MCF 10A (cell line): Measurements from ENCODE around the gene PPFIA2. TPM values are rescaled to one million over a fixed set of nuclear protein-coding genes. Genes with fewer than 3 reads are reported as not detected.

Experiments used
- BruUV-seq: library from RNA; stranded (reverse); fragments of 400-500 nt; replicated peaks from 2 replicates; lab custom pipeline; 2021; lab: Mats Ljungman, UMichigan
- CTCF ChIA-PET: fragments of 300-600 bp; sonication (Branson Sonifier 250); formaldehyde crosslinking; extraction: SDS; loops from one replicate; lab custom pipeline; 2021; ENCODE audit warnings: antibody characterized with exemption, inconsistent platforms; lab: Yijun Ruan, JAX
- POLR2A ChIA-PET: fragments of 300-600, 350-650 bp; sonication (Branson Sonifier 250); formaldehyde crosslinking; extraction: SDS; loops from one replicate; lab custom pipeline; 2020; ENCODE audit warnings: antibody characterized with exemption, inconsistent platforms; lab: Yijun Ruan, JAX
- DNase-seq: peaks from one replicate; pipeline ENCODE4 v3.0.0-alpha.2; 2018; ENCODE audit not compliant: unreplicated experiment
- H3K27ac Mint-ChIP-seq: one replicate; pipeline ENCODE4 v1.8.0; 2022; ENCODE audit warnings: mild to moderate bottlenecking, low read depth, mixed read lengths; ENCODE audit not compliant: unreplicated experiment
- H3K27me3 Mint-ChIP-seq: one replicate; pipeline ENCODE4 v1.8.0; 2022; ENCODE audit warnings: mixed read lengths; ENCODE audit not compliant: insufficient read depth, unreplicated experiment
- H3K36me3 Mint-ChIP-seq: one replicate; pipeline ENCODE4 v1.8.0; 2022; ENCODE audit warnings: mild to moderate bottlenecking, moderate library complexity, mixed read lengths; ENCODE audit not compliant: insufficient read depth, unreplicated experiment
- H3K4me1 Mint-ChIP-seq: one replicate; pipeline ENCODE4 v1.8.0; 2022; ENCODE audit warnings: mixed read lengths; ENCODE audit not compliant: insufficient read depth, unreplicated experiment
- H3K4me3 Mint-ChIP-seq: one replicate; pipeline ENCODE4 v1.8.0; 2022; ENCODE audit warnings: mild to moderate bottlenecking, moderate library complexity, mixed read lengths; ENCODE audit not compliant: unreplicated experiment
- H3K9me3 Mint-ChIP-seq: one replicate; pipeline ENCODE4 v1.8.0; 2022; ENCODE audit warnings: mixed read lengths; ENCODE audit not compliant: unreplicated experiment
- intact Hi-C: fragments of 100-400 bp; cut with micrococcal nuclease; formaldehyde crosslinking; loops from 2 replicates; pipeline ENCODE4 v1.14.1; 2022
- total RNA-seq: library from RNA; stranded (reverse); gene quantifications from 2 replicates; pipeline ENCODE4 v1.2.3, GENCODE V29; 2022
- TF ChIP-seq, protein P1 (sequence below): fragments of 200-600 bp; IDR thresholded peaks from one replicate; pipeline ENCODE4 v1.8.0; 2022; ENCODE audit warnings: antibody characterized with exemption, mild to moderate bottlenecking; ENCODE audit not compliant: unreplicated experiment

The PPFIA2 gene
- total RNA-seq, 1 experiment from 2014 or later = 2.2 TPM

DNA sequence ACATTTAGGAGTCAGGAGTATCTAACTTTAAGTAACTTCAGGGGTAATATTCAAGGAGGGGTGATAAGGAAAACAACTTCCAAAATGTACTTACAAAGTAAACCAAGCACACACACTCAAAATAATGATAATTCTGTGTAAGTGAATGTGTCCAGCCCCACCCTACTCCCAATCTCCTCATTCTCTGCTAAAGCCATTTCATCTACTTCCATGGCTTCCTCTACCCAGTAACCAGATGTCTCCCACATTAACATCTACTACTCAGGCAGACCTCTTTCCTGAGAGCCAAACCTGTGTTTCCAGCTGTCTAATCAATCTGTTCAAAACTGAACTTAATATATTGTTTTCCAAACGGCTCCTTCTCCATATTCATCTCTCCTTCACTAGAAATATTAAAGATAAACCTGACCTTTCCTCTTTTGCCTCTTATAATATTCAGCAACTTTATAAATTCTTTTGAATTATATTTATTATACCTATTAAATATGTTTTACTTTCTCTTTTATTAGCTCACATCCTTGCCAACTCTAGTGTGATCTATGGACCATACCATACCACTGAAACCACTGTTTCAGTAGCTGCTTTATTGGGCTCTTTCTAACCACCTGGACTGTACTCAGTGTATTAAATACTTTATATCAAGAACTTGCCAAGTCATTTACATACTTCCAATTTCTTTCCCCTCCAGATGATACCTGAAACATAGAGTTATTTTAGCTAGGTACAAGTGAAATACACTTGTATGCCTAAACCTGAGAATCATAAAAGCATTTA is 170.7 kb downstream of the PPFIA2 start:
- Mint-ChIP-seq H3K9me3 (peaks cover 8% of the 10 kb centered on the region), H3K27ac (no peak overlapping the region), H3K4me1 (no peaks in the 10 kb centered on the region), H3K27me3 (no peaks in the 10 kb centered on the region), H3K4me3 (no peak overlapping the region), H3K36me3 (no peaks in the 10 kb centered on the region)
- DNase-seq = no peak
- TF ChIP-seq, protein P1, sequence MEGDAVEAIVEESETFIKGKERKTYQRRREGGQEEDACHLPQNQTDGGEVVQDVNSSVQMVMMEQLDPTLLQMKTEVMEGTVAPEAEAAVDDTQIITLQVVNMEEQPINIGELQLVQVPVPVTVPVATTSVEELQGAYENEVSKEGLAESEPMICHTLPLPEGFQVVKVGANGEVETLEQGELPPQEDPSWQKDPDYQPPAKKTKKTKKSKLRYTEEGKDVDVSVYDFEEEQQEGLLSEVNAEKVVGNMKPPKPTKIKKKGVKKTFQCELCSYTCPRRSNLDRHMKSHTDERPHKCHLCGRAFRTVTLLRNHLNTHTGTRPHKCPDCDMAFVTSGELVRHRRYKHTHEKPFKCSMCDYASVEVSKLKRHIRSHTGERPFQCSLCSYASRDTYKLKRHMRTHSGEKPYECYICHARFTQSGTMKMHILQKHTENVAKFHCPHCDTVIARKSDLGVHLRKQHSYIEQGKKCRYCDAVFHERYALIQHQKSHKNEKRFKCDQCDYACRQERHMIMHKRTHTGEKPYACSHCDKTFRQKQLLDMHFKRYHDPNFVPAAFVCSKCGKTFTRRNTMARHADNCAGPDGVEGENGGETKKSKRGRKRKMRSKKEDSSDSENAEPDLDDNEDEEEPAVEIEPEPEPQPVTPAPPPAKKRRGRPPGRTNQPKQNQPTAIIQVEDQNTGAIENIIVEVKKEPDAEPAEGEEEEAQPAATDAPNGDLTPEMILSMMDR = no peak
- intact Hi-C loops = no loop called here
- ChIA-PET POLR2A (no interaction called here), CTCF (no interaction called here)
- no TSS peak for BruUV-seq

DNA sequence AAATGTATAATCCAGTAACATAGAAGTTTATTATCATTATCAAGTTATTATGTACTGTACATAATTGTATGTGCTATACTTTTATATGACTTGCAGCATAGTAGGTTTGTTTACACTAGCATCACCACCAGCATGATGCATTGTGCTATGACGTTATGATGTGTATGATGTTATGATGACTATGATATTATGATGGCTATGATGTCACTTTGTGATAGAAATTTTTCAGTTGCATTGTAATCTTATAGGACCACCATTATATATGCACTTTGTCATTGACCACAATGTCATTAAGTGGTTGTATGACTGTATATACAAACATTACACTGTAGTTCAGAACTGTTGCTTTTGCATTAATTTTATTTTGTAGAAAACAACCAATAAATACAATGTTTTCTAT is 173.4 kb downstream of the PPFIA2 start:
- Mint-ChIP-seq H3K4me3 (no peak overlapping the region), H3K27me3 (no peaks in the 10 kb centered on the region), H3K4me1 (no peaks in the 10 kb centered on the region), H3K27ac (no peak overlapping the region), H3K9me3 (peaks cover 6% of the 10 kb centered on the region), H3K36me3 (no peaks in the 10 kb centered on the region)
- POLR2A ChIA-PET = no interaction called here
- intact Hi-C loops = no loop called here
- no peak for DNase-seq
- BruUV-seq = no TSS peak
- TF ChIP-seq, protein P1 = no peak
- CTCF ChIA-PET = interaction anchor here (0.6 to 0.7 kb wide), 2 partner anchors 45 to 56 kb away, joined by 3 read pairs; no protein-coding TSS in a partner anchor

DNA sequence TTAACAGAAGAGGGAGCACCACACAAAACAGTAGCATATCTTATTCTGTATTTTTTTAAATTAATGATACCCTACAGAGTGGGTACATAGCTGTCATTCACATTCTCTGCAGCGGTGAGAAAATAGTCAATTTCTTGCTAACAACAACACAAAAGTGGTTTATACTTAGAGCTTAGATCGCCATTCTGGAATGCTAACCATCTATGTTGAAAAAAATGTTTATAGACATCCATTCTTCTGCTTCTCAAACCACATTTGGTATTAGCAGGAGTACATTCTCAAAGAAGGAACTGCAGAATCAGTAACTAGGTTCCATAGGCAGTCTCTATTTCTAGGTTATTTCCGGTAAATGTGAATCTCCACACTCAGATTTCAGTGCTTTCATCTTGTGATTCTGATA is 185.9 kb downstream of the PPFIA2 start:
- H3K27me3 Mint-ChIP-seq = peaks cover 13% of the 10 kb centered on the region
- ChIA-PET CTCF (interaction anchor here (1.4 kb wide), 1 partner anchor 15 kb away, joined by 4 read pairs; no protein-coding TSS in a partner anchor), POLR2A (no interaction called here)
- H3K27ac Mint-ChIP-seq = no peak overlapping the region
- TF ChIP-seq, protein P1 = no peak
- no peaks in the 10 kb centered on the region for H3K4me1 Mint-ChIP-seq
- H3K9me3 Mint-ChIP-seq = no peaks in the 10 kb centered on the region
- no peak for DNase-seq
- H3K36me3 Mint-ChIP-seq = no peaks in the 10 kb centered on the region
- no TSS peak for BruUV-seq
- no peak overlapping the region for H3K4me3 Mint-ChIP-seq
- intact Hi-C loops = no loop called here

DNA sequence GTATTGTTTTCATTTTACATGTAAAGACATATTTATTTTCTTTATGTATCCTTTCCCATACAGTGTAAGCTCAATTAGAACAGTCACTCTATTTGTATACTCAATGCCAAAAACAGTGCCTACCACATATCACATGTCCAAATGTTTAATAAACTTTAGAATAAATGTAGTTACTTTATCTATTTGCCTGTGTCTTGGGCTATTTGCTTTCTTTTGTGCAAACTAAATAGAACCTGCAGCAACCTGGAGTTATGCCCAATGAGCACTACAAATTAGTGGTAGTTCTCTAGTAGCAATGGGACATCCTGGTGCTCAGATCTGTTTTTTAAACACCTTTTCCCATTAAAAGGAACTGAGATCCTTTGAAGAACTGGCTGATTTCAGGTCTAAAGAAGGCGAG is 186.7 kb downstream of the PPFIA2 start:
- POLR2A ChIA-PET = no interaction called here
- intact Hi-C loops = no loop called here
- H3K27me3 Mint-ChIP-seq = peaks cover 13% of the 10 kb centered on the region
- BruUV-seq = no TSS peak
- DNase-seq = no peak
- TF ChIP-seq, protein P1 = no peak
- no peaks in the 10 kb centered on the region for H3K9me3 Mint-ChIP-seq
- no peak overlapping the region for H3K27ac Mint-ChIP-seq
- no peak overlapping the region for H3K4me3 Mint-ChIP-seq
- no peaks in the 10 kb centered on the region for H3K36me3 Mint-ChIP-seq
- H3K4me1 Mint-ChIP-seq = no peaks in the 10 kb centered on the region
- CTCF ChIA-PET = interaction anchor here (1.4 kb wide), 1 partner anchor 14 kb away, joined by 4 read pairs; no protein-coding TSS in a partner anchor
